HepG2 (cell line): ENCODE data around the gene PANK2. TPM values are rescaled to one million over a fixed set of nuclear protein-coding genes. Genes with fewer than 3 reads are reported as not detected.

Experiments
- CCAR2 ChIP-seq: fragments of 200-400 bp; formaldehyde crosslinking; optimal IDR thresholded peaks from 2 replicates; pipeline ENCODE3; 2018; ENCODE audit warnings: low read depth, mild to moderate bottlenecking, low read length, moderate library complexity
- CEBPG ChIP-seq: IDR thresholded peaks from 2 replicates; pipeline ENCODE4 v1.6.1; 2016
- NCOR1 ChIP-seq: fragments of 200-600 bp; sonication (generic); IDR thresholded peaks from 2 replicates; pipeline ENCODE4 v1.7.0; 2017; ENCODE audit warnings: antibody characterized with exemption, low read length, borderline replicate concordance
- ZNF788 ChIP-seq: sonication (generic); formaldehyde crosslinking; IDR thresholded peaks from 2 replicates; pipeline ENCODE4 v1.5.0; 2020; ENCODE audit warnings: mild to moderate bottlenecking, missing genetic modification reagents, borderline replicate concordance
- polyA plus RNA-seq, 8 experiments: library from polyadenylated mRNA; depleted of rRNA in 3 of 8; stranded (reverse) in 7 of 8; unstranded in 1 of 8; fragments of >200 nt; fragmentation: Illumina TruSeq in 4 of 8; extraction: Trizol in 4 of 8; gene quantifications; 2 replicates each; pipeline versions ENCODE4 v1.2.1 to v1.2.3, GENCODE V29; 2011 to 2016; ENCODE audit warnings: low read depth in 4 of 8, missing spikeins in 1 of 8, mixed read lengths in 1 of 8; ENCODE audit not compliant: insufficient read depth in 1 of 8
- total RNA-seq, 5 experiments: library from RNA; depleted of rRNA; stranded (reverse); fragments of >200 nt; fragmentation: Illumina TruSeq; extraction: Trizol; gene quantifications; 2 replicates each; pipeline ENCODE4 v1.2.3, GENCODE V29; 2016; ENCODE audit warnings: low read depth in 1 of 5
- TF ChIP-seq, protein P1 (sequence below): sonication (generic); formaldehyde crosslinking; IDR thresholded peaks from 2 replicates; pipeline ENCODE4 v1.4.0; 2020; ENCODE audit warnings: missing genetic modification reagents, borderline replicate concordance
- TF ChIP-seq, protein P2 (sequence below): sonication (generic); formaldehyde crosslinking; IDR thresholded peaks from 2 replicates; pipeline ENCODE4 v1.9.0; 2021; ENCODE audit warnings: mild to moderate bottlenecking, missing genetic modification reagents
- TF ChIP-seq, protein P3 (sequence below): sonication (generic); formaldehyde crosslinking; IDR thresholded peaks from 2 replicates; pipeline ENCODE4 v1.5.0; 2020; ENCODE audit warnings: missing genetic modification reagents

PANK2 gene
- total and polyA plus RNA-seq, 2 of the 13 experiments (the other 11 are each of a cell fraction or from before 2014, with no cell fraction given): 39.2 to 123 TPM

DNA sequence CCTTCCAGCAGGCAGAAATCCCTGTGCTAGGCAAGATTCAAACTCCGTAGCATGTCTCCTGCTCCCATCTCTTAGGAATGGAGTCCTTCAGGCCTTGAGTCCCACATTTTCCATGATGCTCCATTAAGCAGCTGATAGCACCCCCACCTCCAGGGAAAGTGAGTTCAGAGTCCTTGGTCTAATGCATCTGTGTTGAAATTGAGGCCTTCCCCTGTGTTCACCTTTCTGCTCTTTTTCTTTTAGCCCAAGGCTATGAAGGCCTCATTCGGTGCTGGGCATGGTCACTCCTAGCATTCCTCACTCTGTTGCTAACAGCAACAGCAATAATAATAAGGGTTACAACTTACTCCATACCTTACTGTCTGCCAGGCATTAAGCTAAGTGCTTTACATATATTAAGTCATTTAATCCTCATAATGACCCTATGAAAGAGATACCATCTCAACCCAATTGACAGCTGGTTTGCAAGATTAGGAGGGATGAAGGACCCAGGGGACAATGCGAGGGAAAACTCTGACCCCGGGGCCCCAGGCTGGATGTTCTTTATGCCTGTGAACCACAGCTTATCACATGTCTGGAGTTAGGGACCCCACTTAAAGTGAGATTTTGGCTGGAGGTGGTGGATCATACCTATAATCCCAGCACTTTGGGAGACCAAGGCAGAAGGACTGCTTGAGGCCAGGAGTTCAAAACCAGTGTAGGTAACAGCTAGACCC lies 17.5 kb upstream of the PANK2 start (continued):
- TF ChIP-seq, protein P1, sequence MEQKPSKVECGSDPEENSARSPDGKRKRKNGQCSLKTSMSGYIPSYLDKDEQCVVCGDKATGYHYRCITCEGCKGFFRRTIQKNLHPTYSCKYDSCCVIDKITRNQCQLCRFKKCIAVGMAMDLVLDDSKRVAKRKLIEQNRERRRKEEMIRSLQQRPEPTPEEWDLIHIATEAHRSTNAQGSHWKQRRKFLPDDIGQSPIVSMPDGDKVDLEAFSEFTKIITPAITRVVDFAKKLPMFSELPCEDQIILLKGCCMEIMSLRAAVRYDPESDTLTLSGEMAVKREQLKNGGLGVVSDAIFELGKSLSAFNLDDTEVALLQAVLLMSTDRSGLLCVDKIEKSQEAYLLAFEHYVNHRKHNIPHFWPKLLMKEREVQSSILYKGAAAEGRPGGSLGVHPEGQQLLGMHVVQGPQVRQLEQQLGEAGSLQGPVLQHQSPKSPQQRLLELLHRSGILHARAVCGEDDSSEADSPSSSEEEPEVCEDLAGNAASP (CRISPR knock-in tag): 0 out of 2 replicates have a peak, but pooled peaks have one; percentile 28
- TF ChIP-seq, protein P2, sequence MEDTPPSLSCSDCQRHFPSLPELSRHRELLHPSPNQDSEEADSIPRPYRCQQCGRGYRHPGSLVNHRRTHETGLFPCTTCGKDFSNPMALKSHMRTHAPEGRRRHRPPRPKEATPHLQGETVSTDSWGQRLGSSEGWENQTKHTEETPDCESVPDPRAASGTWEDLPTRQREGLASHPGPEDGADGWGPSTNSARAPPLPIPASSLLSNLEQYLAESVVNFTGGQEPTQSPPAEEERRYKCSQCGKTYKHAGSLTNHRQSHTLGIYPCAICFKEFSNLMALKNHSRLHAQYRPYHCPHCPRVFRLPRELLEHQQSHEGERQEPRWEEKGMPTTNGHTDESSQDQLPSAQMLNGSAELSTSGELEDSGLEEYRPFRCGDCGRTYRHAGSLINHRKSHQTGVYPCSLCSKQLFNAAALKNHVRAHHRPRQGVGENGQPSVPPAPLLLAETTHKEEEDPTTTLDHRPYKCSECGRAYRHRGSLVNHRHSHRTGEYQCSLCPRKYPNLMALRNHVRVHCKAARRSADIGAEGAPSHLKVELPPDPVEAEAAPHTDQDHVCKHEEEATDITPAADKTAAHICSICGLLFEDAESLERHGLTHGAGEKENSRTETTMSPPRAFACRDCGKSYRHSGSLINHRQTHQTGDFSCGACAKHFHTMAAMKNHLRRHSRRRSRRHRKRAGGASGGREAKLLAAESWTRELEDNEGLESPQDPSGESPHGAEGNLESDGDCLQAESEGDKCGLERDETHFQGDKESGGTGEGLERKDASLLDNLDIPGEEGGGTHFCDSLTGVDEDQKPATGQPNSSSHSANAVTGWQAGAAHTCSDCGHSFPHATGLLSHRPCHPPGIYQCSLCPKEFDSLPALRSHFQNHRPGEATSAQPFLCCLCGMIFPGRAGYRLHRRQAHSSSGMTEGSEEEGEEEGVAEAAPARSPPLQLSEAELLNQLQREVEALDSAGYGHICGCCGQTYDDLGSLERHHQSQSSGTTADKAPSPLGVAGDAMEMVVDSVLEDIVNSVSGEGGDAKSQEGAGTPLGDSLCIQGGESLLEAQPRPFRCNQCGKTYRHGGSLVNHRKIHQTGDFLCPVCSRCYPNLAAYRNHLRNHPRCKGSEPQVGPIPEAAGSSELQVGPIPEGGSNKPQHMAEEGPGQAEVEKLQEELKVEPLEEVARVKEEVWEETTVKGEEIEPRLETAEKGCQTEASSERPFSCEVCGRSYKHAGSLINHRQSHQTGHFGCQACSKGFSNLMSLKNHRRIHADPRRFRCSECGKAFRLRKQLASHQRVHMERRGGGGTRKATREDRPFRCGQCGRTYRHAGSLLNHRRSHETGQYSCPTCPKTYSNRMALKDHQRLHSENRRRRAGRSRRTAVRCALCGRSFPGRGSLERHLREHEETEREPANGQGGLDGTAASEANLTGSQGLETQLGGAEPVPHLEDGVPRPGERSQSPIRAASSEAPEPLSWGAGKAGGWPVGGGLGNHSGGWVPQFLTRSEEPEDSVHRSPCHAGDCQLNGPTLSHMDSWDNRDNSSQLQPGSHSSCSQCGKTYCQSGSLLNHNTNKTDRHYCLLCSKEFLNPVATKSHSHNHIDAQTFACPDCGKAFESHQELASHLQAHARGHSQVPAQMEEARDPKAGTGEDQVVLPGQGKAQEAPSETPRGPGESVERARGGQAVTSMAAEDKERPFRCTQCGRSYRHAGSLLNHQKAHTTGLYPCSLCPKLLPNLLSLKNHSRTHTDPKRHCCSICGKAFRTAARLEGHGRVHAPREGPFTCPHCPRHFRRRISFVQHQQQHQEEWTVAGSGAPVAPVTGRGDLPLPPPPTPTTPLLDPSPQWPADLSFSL (CRISPR knock-in tag): no peak
- TF ChIP-seq NCOR1 (peak; percentile 37; the same call in 1 of the 2 replicates), CEBPG (0 out of 2 replicates have a peak, but pooled peaks have one; percentile 11), ZNF788 (CRISPR knock-in tag) (peak; percentile 12; the same call in 1 of the 2 replicates), CCAR2 (no peak)
- TF ChIP-seq, protein P3, sequence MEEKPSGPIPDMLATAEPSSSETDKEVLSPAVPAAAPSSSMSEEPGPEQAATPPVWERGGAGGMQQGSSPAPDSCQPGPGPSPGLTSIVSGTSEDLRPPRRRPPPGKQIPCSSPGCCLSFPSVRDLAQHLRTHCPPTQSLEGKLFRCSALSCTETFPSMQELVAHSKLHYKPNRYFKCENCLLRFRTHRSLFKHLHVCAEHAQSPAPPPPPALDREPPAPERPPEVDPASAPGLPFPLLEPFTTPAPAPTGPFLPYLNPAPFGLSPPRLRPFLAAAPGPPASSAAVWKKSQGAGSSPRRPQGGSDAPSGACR (CRISPR knock-in tag): 0 out of 2 replicates have a peak, but pooled peaks have one; percentile 15
- TF ChIP-seq, all 625 proteins: peak for 24
